GM12874 (cell line): ENCODE measurements around the gene DENND1A.

Experiments
- TF ChIP-seq, protein P1 (sequence below): IDR thresholded peaks from 2 replicates; pipeline ENCODE4 v1.5.1; 2011; ENCODE audit warnings: low read depth, mild to moderate bottlenecking, control low read depth, low read length, moderate library complexity; ENCODE audit not compliant: insufficient read depth

The DENND1A gene

DNA sequence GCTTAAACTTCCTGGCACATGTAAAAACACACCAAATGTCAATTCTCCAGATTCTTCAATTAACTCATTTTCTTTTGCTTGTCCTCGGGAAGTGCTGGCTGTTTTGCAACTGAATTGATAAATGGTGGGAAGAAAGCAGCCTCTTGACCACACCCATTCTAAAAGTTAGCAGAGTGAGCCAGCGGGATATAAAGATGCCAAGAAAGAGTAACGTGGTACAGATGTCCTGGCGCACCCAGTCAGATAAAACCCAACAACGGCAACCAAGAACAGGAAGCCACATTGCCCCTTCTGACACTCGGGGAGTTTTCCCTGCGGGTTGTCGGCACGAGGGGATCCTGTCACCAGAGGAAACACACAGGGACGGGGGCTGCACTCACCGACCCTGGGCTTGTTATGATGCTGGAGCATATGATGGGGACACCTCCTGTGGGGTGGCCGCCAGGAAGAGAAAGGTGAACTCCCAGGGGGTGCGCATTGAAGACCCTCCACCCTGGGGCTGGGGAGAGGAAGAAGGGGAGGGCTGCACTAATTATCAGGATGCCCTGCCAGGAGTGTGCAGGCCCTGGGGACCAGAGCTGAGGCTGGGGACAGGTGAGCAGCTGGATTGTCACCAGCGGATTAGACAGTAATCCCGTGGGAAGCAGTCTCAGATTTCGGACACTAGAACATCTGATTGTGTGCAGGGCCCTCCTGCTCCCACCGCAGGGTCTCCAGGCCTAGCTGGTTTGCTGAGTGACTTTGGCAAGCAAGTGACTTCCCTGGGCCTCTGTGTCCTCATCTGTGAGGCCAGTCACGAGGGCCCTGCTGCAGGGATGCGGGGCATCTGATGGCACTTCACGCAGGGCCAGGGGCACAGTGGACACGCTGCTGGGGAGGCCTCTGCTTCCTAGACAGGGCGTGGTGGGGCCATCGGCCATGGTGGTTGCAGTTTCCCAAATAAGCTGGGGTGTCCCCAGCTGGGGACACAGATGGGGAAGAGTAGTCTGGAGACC, 514.7 kb downstream of the DENND1A start:
- TF ChIP-seq, protein P1, sequence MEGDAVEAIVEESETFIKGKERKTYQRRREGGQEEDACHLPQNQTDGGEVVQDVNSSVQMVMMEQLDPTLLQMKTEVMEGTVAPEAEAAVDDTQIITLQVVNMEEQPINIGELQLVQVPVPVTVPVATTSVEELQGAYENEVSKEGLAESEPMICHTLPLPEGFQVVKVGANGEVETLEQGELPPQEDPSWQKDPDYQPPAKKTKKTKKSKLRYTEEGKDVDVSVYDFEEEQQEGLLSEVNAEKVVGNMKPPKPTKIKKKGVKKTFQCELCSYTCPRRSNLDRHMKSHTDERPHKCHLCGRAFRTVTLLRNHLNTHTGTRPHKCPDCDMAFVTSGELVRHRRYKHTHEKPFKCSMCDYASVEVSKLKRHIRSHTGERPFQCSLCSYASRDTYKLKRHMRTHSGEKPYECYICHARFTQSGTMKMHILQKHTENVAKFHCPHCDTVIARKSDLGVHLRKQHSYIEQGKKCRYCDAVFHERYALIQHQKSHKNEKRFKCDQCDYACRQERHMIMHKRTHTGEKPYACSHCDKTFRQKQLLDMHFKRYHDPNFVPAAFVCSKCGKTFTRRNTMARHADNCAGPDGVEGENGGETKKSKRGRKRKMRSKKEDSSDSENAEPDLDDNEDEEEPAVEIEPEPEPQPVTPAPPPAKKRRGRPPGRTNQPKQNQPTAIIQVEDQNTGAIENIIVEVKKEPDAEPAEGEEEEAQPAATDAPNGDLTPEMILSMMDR: no peak

DNA sequence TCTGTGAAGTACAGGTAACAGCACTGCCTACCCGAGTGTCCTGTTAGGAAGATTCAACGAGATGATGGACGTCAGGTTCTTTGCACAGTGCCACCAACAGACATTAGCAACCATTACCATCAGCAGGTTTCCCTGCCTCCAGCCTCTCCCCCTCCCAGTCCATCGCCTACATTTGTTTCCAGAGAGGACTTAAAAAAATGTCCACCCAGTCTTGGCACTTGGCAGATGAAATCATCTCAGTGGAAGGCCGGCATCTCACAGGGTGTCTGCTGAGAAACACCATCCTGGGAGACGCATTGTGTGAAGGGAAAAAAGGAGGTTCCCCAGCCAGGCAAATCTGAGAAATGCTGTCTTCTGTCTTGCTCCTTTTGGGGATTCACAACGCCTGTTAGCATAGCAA, 515.7 kb downstream of the DENND1A start:
- TF ChIP-seq, protein P1: no peak

DNA sequence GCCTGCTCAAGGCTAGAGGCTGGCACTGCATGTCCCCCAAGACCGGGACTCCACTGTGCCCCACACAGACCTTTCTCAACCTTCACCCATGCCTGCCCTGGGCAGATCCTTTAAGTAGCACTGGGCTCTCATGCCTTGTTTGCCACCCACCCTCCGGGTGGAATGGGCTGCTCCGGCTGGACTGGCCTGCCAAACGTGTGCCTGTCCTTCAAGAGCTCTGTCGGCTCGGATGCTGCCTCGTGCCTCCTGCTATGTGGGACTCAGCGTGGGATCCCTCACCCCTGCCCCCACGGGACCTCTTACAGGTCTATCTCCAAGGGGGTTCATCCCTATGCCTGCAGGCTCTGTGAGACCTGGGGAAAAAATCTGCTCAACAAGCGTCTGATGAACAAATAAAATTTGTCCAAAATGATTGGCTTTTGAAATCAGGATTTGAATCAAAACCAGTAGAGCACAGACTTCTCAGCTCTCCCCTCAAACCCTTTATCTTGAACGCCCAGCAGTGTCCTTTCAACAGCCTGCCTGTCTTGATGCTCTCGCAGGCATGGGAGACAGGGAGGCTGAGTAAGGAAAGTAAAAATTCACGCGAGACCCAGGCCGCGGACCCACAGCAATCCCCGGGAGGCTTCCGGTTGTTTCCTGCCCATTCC, 517.6 kb downstream of the DENND1A start:
- TF ChIP-seq, protein P1: no peak

DNA sequence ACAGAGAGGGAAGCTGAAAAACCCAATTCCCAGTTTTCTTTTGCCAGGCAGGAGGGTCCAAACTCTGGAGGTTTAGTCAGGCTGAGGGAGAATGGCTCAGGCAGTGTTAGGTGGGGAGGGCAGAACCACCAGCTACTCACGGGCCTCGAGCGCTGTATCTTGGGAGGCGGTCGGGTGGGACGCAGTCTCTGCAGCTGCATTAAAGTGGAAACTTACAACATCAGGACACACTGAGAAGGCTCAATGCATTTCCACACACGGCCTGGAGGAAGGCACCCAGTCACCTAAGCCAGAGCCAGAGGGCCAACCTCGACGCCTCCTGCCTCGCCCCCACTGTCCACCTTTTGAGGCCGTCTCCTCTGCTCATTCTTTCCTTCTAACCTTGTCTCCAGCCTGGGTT, 518.3 kb downstream of the DENND1A start:
- TF ChIP-seq, protein P1: no peak

DNA sequence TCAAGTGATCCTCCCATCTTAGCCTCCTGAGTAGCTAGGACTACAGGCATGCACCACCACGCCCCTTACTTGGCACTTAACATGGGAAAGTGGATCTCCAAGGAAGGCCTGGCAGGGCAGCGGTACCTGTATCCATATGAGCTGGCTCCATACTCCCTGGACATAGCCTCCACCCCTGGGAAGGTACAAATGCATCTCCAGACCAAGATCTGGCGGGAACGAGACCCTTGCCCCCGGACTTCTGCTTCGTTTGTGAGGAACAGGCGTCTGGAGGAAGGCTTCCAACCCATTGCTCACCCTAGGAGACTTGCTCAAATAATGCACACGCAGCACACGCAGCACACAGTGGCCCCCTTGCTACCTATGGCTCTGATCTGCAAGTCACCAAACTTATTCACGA, 518.7 kb downstream of the DENND1A start:
- TF ChIP-seq, protein P1: no peak

DNA sequence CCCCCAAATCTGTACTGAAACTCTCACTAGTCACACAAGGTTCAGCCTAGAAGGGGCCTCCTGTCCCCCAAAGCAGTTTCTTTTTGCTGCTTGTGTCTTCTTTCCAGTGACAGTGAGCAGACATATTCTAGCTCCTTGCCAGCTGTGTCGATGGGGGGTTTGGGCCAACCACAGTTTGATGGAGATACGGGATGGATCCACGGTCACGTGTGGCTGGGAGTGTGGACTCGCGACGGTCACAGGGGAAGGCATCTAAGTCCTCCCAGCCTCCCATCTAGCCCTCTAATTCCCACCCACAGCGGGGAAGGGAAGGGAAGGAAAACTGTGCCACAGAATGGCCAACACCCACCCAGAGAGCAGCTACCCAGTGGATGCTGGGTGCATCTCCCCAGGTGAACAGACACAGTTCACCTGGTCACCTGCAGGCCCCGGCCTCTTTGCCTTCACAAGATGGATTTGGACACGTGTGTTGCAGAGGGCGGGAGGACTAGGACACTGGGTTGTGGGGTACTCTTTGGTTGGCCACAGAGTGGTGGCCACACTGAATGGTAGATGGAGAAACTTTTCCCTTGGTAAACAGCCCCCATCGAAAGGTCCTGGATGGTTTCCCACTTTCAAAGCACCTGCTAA, 519.5 kb downstream of the DENND1A start:
- TF ChIP-seq, protein P1: no peak
